ENCODE measurements around the gene DLGAP5. TPM values are rescaled to one million over a fixed set of nuclear protein-coding genes. Genes with fewer than 3 reads are reported as not detected.

The DLGAP5 gene, protein sequence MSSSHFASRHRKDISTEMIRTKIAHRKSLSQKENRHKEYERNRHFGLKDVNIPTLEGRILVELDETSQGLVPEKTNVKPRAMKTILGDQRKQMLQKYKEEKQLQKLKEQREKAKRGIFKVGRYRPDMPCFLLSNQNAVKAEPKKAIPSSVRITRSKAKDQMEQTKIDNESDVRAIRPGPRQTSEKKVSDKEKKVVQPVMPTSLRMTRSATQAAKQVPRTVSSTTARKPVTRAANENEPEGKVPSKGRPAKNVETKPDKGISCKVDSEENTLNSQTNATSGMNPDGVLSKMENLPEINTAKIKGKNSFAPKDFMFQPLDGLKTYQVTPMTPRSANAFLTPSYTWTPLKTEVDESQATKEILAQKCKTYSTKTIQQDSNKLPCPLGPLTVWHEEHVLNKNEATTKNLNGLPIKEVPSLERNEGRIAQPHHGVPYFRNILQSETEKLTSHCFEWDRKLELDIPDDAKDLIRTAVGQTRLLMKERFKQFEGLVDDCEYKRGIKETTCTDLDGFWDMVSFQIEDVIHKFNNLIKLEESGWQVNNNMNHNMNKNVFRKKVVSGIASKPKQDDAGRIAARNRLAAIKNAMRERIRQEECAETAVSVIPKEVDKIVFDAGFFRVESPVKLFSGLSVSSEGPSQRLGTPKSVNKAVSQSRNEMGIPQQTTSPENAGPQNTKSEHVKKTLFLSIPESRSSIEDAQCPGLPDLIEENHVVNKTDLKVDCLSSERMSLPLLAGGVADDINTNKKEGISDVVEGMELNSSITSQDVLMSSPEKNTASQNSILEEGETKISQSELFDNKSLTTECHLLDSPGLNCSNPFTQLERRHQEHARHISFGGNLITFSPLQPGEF
- 78.0 and 101 TPM in 2 replicates for total RNA-seq (2014; rRNA removed; shearing (Covaris generic))

DNA sequence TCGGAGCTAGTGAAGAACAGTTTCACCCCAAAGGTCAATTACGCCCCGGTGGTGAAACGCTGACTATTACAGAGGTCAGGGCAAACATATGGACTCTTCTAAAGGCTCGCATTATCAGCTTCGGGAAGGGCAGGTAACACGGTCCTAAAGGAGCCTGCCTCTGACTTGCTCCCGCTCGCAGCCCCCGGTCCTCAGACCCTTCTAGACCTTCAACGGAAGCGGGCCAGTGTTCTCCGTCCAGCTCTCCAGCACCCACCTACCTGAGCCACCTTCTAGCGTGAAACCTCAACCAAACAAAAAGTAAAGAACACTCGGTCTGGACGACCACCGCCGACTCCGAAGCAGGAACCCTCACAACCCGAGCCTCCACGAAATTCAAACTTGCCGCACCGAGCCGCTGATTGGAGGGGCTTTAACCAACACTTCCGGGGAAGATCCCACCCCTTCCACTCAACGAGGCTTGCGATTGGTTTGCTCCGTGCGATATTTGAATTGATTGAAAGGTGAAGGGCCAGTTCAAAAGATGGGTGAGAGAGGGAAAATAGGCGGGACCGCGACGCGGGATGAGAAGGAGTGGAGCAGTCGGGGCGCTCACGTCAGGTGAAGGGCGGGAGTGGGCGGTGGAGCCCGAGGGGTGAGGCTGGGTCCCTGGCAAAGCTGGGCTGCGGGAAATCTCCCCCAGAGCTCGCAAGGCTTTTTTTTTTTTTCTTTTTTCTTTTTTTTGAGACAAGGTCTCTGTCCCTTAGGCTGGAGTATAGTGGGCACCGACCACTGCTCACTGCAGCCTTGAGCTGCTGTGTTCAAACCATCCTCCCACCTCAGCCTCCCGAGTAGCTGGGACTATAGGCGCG is at the start of gene DLGAP5:
DLGAP5 (minus strand) TSS at position 383 of the 851 bp plus-strand sequence. CDS start 2,406 bp downstream, outside the sequence.
- peak; percentile 99 for DNase-seq (ENCODE audit: low read depth)

DNA sequence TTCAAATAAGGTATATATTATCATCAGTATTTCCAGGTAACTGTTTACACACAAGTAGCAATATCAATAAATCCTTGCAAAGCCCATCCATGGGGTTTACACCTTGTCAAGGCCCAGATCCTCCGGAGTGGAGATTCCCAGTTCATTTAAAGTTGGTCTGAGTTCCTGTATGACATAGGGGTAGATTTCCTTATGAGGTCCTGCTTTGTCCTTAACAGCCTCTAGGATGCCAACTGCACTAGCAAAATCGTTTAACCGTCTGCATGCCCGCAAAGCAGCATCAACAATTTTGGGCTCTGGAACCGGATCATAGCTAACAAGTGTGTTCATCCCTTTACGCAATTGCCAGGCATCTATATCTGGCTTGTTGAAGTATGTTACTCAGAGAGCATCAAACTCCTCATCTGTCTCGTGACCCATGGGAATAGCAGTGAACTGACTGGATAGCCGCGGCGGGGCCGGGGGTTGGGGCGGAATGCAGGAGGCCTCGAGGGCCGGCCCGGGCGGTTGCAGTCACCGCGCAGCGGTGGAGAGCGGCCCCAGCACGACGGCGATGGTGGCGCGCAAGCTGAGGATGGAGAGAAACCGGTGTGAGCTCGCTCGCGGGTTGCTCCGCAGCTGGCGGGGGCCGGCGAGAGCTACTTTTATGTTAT is 49.3 kb upstream of the DLGAP5 start:
- no peak for DNase-seq (ENCODE audit: low read depth)

DNA sequence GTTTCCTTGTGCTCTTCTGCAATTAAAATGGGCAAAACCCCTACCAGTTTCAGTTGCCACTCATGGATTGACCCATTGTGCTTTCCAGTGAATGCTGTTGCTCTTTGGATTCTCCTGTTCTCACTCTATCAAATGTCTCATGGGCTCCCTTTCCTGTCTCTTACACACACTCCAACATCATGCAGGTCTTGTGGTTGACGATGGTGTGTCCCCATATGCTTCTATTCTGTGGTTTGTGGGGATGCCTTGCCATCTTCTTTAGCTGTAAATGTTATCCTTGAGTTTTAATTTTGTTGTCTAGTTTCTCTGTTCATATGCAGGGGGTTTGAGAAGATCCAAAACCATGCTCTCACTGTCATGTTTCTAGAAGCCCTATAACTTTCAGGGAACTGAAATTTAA is 47.9 kb upstream of the DLGAP5 start:
- no peak for DNase-seq (ENCODE audit: low read depth)

DNA sequence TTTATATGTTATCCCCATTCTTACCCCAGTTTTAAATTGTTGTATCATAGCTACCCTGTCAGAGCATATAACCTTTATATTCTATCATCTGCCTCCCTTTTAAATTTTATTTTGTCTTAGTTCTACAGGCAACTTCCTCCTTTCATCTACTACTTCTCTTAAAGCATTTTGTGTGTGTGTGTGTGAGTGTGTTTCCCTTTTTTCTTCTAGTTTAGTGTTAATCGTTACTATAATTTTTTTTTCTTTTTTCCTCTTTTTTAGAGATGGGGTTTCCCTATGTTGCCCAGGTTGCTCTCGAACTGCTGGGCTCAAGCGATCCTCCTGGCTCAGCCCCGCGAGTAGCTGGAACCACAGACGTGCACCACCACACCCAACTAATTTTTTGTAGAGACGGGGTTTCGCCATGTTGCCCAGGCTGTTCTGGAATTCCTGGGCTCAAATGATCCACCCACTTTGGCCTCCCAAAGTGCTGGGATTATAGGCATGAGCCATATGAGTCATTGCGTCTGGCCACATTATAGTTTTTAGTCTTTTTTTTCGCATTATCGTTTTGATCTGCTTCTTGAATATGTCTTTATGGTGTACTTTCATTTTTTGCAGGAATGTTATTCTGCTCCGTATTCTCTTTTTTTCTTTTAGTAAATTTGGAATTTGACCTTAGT is 46.8 kb upstream of the DLGAP5 start:
- no peak for DNase-seq (ENCODE audit: low read depth)

DNA sequence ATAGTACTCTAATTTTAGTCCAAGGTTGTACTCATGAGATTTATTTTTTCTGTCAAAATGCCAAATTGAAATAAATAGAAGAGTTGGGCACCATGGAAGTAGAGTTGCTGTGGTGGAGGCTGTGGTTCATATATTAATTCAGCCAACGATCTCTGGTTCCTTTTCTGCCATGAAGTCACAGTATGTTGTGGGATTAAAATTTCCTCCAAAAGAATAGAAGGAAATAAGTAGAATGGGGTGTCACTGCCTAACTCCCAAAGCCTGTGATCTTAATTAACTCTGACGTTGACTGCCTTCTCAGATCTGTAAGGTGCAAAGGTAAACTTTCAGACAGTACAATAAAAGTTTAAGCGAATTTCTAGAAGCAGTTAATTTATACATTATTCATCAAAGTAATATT is 42.2 kb upstream of the DLGAP5 start:
- DNase-seq (ENCODE audit: low read depth): no peak

DNA sequence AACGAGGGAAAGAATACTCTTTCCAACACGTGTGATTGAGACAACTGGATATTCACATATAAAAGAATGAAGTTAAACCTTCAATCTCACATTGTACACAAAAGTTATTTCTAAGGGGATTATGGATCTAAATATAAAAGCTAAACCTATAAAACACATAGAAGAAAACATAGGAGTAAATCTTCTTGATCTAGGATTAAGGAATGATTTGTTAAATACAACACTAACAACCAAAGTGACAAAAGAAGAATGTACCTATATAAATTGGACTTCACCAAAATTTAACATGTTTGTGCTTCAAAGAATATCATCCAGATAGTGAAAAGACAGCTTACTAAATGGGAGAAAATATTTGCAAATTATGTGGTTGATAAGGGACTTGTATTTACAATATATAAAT is 36.9 kb upstream of the DLGAP5 start:
- no peak for DNase-seq (ENCODE audit: low read depth)

DNA sequence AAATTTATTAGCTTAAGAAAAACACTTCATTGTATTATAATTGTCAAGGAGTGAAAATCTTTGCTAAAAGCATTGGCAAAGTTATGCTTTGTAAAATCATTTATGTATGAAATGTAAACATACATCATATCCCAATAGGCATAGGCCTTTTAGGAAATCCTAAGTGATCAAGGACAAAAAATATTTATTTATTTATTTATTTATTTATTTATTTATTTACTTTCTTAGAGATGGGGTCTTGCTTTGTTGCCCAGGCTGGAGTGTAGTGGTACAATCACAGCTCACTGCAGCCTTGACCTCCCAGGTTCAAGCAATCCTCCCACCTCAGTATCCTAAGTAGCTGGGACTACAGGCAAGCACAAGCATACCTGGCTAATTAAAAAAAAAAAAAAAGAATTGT is 32.0 kb upstream of the DLGAP5 start:
- no peak for DNase-seq (ENCODE audit: low read depth)

DNA sequence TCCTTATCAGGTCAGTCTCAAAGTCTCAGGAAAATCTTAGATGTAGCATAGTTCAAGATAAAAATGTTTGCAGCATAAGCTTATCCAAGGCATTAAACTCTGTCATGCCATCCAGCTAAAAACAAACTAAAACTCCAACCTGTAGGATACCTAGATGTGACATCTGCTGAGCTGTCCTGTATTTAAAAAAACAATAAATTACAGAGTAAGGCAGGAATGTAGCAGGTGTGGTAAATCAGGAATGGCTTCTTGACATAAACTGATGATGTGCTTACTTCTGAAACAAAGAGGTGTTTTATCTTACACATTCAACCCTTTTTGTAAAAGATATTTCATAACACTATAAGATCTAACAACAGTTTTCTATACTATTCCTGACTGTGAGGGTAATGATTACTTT is 30.6 kb upstream of the DLGAP5 start:
- no peak for DNase-seq (ENCODE audit: low read depth)

DNA sequence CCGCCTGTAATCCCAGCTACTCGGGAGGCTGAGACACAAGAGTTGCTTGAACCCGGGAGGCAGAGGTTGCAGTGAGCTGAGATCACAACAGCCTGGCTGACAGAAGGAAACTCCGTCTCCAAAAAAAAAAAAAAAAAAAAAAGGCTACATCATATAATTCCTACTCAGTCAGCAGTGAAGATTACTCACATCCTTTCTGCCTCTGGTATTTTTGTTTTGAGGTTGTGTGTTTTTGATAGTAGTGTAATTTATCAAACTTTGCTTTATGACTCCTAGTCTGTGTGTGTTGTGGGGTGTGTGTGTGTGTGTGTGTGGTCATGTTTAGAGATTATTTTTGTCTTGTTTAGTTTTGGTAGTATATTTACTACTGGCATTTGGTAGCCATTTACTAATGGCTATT is 29.8 kb upstream of the DLGAP5 start:
- DNase-seq (ENCODE audit: low read depth): peak; percentile 77

DNA sequence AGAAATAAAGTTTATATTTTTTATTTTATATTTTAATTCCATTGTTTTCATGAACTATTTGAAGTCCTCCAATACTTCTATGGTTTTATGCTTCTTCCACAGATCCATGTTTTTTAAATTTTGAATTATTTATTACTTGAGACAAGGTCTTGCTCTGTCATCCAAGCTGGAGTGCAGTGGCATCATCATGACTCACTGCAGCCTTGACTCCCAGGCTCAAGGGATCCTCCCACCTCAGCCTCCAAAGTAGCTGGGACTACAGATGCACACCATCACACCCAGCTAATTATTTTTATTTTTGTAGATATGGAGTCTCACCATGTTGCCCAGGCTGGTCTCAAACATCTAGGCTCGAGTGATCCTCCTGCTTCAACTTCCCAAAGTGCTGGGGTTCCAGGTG is 28.8 kb upstream of the DLGAP5 start:
- peak; percentile 37 for DNase-seq (ENCODE audit: low read depth)

DNA sequence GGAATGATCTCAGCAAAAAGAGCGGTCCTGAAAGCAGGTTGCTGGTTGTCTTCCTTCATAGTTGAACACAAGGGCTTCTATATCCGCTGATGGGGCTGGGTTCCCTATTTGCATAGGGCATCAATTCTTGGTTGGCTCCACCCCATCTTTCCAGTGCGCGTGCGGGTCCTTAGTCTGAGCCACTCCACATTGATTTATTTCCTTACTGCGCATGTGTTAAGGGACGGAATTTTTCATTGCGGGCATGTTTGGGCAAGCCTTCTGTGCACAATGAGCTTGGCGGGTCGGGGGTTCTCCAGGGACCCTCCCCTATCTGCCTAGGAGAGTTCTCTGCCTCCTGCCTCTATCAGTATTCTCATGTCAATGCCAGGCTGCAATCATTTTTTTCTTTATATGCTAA is 21.2 kb upstream of the DLGAP5 start:
- no peak for DNase-seq (ENCODE audit: low read depth)

DNA sequence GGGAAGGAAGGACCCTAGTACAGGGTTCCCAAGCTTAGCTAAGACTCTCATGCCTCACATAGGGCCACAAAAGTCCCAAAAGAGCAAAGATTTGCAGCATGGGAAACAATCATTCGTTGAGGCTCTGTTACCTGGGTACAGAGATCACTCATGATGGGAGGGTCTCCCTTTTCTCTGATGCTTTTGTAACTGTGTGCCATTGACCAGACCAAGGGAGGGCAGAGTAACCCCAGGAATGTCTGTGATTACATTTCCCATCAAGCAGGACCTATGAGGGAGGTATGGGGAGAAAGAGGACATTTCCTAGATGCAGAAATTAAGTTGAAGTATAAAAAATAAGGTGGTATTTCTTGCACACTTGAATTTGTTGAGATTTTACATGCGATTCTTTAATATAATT is 16.4 kb upstream of the DLGAP5 start:
- DNase-seq (ENCODE audit: low read depth): no peak

DNA sequence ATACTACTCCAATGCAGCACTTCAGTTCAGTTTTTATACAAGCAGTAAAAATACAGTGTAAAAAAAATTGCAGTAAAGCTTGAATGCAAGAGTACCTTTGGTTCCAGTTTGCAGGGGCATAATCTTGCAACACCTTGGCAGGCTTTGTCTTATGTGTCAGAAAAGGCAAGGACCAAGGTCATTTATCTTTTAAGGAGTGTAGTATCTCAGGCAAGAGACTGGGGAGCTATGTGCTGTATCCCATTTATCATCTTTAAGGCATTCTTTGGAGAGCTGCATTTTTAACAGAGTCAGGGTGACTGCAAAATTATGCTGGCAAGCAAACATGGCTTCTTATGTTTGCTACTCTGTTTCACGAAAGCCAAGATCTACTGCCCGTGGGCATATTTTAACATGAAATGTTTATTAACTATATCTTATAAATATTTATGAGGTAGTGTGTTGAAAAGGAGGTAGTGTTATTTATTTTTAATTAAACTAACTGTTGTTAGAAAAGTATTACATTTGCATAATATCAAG is 14.8 kb upstream of the DLGAP5 start:
- DNase-seq (ENCODE audit: low read depth): no peak

DNA sequence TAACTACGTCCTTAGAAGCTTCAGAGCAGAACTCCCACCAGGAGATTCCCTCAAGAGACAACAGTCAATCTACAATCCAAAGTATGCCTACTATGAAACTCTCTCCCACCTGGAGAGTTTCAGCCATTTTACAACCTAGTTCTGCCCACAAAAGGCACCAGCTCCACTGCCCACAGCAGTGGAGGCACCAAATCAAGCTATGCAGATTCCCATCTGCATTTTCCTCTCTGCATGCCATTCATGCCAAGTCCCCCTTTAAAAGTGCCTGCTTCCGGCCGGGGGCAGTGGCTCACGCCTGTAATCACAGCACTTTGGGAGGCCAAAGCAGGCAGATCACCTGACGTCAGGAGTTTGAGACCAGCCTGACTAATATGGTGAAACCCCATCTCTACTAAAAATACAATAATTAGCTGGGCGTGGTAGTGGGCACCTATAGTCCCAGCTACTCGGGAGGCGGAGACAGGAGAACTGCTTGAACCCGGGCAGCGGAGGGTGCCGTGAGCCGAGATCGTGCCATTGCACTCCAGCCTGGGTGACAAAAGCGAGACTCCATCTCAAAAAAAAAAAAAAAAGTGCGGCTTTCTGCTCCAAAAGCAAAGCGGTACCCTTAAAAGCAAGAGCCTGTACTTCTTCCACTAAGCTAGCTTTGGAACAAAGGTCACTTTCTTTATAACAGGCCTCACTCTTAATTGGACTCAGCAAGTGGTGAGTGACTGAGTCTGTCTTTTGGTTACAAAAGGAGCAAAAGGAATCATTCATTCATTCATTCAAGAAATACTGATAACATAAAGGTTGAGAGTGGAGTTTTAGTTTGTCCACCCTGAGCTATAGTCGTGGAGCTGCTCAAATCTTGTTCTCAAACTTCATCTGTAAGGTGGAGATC is 10.1 kb upstream of the DLGAP5 start:
- no peak for DNase-seq (ENCODE audit: low read depth)

DNA sequence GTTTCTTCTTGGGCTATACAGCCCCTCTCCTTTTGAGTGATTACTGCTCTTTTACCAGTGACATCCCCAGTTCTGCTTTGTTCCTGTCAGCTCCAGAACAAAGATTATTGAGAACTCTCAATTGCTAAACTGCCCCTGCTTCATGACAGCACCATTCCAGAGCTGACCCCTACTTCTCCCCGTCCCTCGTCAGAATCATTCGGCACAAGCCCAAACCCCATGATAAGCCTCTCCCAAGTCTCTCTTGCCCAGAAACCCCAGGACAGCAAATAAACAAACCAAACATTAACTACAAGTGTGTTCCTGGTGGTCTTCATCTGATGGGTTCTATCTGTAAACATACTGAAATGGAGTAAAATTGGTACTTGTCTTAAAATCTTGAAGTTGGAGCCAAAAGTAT is 9.3 kb upstream of the DLGAP5 start:
- no peak for DNase-seq (ENCODE audit: low read depth)

DNA sequence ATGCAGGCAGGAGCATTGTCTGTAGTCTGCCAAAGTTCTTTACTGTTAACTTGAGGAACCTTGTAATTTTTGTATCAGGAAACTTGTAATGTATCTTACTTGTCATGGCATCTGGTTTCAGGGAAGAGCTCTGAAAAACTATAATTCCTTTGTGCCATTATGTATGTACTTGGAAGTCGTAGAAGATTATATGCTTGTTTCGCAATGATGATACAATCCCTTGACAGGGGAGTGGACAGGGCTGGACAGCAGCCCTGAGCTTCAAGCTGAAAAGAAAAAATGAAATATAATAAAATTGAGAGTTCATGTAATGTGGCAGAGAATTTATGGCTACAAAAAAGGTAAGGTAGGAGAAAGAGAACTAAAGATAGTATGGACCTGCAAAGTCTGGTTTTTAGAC is 7.4 kb upstream of the DLGAP5 start:
- DNase-seq (ENCODE audit: low read depth): no peak

DNA sequence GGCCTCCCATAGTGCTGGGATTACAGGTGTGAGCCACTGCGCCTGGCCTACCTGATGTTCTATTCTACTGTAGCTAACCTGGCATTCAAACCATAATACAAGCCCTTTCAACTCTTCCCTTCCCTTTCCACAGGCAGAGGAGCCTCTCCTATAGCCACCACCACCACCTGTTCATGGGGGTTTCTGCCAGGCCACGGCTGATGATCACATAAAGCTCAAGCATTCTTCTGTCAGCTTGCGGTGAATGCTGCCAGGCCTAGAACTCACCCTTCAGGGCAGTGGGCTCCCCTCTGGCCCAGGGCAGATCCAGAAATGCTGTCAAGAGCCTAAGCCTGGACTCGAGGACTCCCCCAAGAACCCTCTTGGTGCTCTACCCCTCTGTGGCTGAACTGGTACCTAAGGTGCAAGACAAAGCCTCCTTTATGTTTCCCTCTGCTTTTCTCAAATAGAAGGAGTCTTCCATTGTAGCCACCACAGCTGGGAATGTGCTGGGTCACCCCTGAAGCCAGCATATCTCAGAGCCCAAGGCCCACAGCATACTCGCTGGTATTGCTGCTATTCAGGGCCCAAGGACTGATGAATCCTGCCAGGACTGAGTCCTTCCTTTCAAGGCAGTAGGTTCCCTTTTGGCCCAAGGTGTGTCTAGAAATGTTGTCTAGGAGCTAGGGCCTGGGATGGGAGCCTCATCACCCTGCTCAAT is 3.4 kb upstream of the DLGAP5 start:
- no peak for DNase-seq (ENCODE audit: low read depth)

DNA sequence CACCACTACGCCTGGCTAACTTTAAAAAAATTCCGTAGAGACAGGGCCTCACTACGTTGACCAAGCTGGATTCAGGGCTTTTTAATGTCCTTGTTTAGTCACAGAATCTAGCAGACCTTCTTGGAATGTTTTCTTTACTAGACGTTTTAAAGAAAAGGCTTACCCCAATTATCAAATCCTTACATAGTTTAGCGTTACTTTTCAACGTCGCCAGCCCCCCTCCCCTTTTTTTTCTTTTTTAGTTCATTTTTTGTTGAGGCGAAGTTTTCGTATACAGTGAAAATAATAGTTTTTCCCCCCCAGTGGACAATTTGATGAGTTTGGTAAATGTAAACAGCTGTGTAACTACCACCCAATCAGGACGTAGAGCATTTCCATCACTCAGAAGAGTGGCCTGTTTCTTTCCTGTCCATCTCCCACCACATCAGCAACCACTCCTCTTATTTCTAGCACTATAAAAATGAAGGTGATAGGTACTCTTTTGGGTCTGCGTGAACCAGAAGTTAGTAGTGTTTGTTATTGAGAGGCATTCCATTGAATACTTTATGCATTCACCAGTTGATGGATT is 753 bp upstream of the DLGAP5 start:
- DNase-seq (ENCODE audit: low read depth): no peak

DNA sequence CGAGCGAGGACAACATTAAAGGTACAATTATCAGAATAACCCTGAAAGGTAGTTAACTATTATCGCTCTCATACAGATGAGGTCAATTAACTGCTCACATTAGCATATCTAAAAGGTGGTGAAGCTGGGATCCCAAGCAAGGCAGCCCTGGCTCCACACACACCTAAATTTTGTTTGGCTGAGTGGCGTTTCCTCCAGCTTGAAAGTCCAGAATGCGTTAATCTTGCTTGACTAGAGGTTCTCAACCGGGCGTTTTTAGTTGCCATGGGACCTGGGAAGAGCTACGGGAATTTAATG is 531 bp downstream of the DLGAP5 start:
- DNase-seq (ENCODE audit: low read depth): peak; percentile 57

Measured in M059J (cell line).